ENCODE data around the gene TNNC2. TPM values are rescaled to one million over a fixed set of nuclear protein-coding genes. Genes with fewer than 3 reads are reported as not detected.

The TNNC2 gene
- total and polyA plus RNA-seq, 2 of the 13 experiments (the other 11 are each of a cell fraction or from before 2014, with no cell fraction given): 1.8 to 4.7 TPM

DNA sequence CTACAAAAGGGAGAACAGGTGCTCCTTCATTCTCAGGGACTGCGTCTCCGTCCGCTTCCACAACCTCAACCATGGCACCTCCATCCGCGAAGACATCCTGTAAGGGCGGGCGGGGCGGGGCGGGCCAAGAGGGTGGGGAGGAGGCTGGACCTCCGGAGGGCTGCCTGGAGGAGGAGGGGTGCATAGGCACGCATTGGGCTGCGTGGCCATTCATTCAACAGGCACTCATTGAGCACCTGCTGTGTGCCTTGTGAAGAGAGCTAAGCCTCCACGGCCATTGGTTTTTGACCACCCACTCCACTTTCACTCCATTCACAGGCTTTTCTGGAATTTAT, 30.7 kb upstream of the TNNC2 start (continued):
- TF ChIP-seq ADNP (CRISPR knock-in tag; IDR thresholded peaks at IDR 0.05) (0 out of 2 replicates have a peak, but pooled peaks have one; percentile 51), TEAD3 (CRISPR knock-in tag; optimal IDR thresholded peaks at IDR 0.05; ENCODE audit: borderline replicate concordance) (no peak)
- TF ChIP-seq, protein P1, sequence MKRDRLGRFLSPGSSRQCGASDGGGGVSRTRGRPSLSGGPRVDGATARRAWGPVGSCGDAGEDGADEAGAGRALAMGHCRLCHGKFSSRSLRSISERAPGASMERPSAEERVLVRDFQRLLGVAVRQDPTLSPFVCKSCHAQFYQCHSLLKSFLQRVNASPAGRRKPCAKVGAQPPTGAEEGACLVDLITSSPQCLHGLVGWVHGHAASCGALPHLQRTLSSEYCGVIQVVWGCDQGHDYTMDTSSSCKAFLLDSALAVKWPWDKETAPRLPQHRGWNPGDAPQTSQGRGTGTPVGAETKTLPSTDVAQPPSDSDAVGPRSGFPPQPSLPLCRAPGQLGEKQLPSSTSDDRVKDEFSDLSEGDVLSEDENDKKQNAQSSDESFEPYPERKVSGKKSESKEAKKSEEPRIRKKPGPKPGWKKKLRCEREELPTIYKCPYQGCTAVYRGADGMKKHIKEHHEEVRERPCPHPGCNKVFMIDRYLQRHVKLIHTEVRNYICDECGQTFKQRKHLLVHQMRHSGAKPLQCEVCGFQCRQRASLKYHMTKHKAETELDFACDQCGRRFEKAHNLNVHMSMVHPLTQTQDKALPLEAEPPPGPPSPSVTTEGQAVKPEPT (CRISPR knock-in tag; IDR thresholded peaks at IDR 0.05; ENCODE audit: low read depth): no peak

DNA sequence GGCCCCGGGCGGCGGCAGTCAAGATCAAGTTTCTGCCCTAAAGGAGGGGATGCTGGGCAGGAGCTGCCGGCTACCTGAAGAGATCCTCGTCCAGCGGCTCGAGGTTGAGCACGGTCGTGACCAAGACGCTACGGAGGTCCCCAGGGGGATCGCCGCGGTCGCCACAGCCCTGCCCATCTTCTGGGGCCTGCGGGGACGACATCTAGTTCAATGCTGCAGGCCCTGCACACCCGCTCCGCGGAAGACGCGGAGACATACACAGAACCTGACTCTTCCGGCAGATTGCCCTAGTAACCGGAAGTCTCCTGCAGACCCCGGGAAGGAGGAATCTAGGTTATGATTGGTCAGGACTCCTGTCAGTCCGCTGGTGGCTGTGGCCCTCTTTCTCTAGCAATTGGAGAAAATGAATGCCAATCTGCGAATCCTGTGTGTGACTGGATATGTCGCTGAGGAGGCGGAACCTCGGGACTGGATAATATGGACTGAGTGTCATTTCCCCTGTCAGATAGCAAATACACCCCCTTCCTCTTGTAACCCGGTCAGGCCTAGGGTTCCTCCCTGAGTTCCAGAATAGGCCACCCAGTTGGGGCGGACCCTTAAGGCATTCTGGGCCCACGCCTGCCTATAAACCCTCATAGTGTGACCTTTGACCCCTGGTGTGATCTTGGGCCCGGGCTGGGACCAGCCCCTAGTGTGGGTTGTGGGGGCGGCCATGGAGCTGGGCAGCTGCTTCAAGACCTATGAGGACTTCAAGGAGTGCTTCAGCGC, 30.2 kb upstream of the TNNC2 start, which contains the start of the genes ACOT8 and ZSWIM3:
ACOT8 (minus strand) TSS at position 279 of the 768 bp plus-strand sequence; CDS start at position 202, 77 bp downstream.
ZSWIM3 (plus strand) TSS at position 501 of the 768 bp plus-strand sequence; CDS start at position 713, 212 bp downstream.
- peak within 1 kb of the TSS; percentile 93 for H3K4me2 ChIP-seq (ENCODE audit: low read depth, low read length)
- intact Hi-C loops (cut with micrococcal nuclease; ENCODE audit: unreplicated experiment): loop anchor here (2.0 kb wide), 2 partner anchors 34 to 78 kb away; partner anchors contain the start of genes CTSA, NEURL2 and PCIF1
- H3K4me1 ChIP-seq (ENCODE audit: insufficient read depth, low read length): peaks cover 55% of the 10 kb centered on the region
- in situ Hi-C loops (cut with HindIII; ENCODE audit: extremely low pct_ligation_motif_present, low pct_unique_long_range_greater_than_20kb): no loop called here
- ATAC-seq (peak; percentile 98), FAIRE-seq (peak; percentile 98), DNase-seq (ENCODE audit: low spot score) (peak; percentile 100)
- ChIA-PET POLR2A (interaction anchor here (0.5 to 7.6 kb wide), 18 partner anchors 12 to 89 kb away, joined by 3 to 85 read pairs (median 4); partner anchors contain the start of genes CTSA, DNTTIP1, NEURL2 and PCIF1), CTCF (ENCODE audit: low intra/inter-chr PET ratio, low total read pairs) (no interaction called here)
- H2AFZ ChIP-seq (ENCODE audit: low read length): no peak within 1 kb of the TSS
- no peaks in the 10 kb centered on the region; a peak in 1 of 5 replicates for H3K27me3 ChIP-seq (ENCODE audit: control insufficient read depth in 1 of 2, insufficient read depth in 2 of 2, low read length in 2 of 2)
- H3K27ac ChIP-seq (ENCODE audit: extremely low read length, insufficient read depth, low read length): peak within 1 kb of the TSS; percentile 49
- H3K9ac ChIP-seq (ENCODE audit: insufficient read depth, low read depth, low read length): peak within 1 kb of the TSS; percentile 80
- WGBS (ENCODE audit: low lambda C conversion rate): 3% methylated on average over 31 of the region's 36 CpGs
- no TSS peak for BruUV-seq (replicated peaks)
- no peaks in the 10 kb centered on the region for H4K20me1 ChIP-seq (ENCODE audit: insufficient read depth, low read length)
- peaks cover 4% of the 10 kb centered on the region for H3K79me2 ChIP-seq (ENCODE audit: insufficient read depth, low read length)
- H3K9me3 ChIP-seq (ENCODE audit: low read length): no peaks in the 10 kb centered on the region
- no peaks in the 10 kb centered on the region for H3K36me3 ChIP-seq (replicated peaks in 1 of 2; ENCODE audit: control insufficient read depth in 1 of 2, insufficient read depth in 2 of 2, low read length in 2 of 2)
- H3K4me3 ChIP-seq (replicated peaks in 1 of 3; ENCODE audit: insufficient read depth in 1 of 3, low read depth in 2 of 3, low read length in 3 of 3): peak within 1 kb of the TSS; percentile 78 to 91 (median 83)
- TF ChIP-seq HCFC1 (IDR thresholded peaks at IDR 0.05; ENCODE audit: low read depth, low read length): peak; percentile 51; the same call in 1 of the 2 replicates
- TF ChIP-seq, protein P2, sequence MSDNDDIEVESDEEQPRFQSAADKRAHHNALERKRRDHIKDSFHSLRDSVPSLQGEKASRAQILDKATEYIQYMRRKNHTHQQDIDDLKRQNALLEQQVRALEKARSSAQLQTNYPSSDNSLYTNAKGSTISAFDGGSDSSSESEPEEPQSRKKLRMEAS (IDR thresholded peaks at IDR 0.05): peak; percentile 75
- no peak for TF ChIP-seq NFIB (CRISPR knock-in tag; IDR thresholded peaks at IDR 0.05; ENCODE audit: borderline replicate concordance)
- TF ChIP-seq, protein P3, sequence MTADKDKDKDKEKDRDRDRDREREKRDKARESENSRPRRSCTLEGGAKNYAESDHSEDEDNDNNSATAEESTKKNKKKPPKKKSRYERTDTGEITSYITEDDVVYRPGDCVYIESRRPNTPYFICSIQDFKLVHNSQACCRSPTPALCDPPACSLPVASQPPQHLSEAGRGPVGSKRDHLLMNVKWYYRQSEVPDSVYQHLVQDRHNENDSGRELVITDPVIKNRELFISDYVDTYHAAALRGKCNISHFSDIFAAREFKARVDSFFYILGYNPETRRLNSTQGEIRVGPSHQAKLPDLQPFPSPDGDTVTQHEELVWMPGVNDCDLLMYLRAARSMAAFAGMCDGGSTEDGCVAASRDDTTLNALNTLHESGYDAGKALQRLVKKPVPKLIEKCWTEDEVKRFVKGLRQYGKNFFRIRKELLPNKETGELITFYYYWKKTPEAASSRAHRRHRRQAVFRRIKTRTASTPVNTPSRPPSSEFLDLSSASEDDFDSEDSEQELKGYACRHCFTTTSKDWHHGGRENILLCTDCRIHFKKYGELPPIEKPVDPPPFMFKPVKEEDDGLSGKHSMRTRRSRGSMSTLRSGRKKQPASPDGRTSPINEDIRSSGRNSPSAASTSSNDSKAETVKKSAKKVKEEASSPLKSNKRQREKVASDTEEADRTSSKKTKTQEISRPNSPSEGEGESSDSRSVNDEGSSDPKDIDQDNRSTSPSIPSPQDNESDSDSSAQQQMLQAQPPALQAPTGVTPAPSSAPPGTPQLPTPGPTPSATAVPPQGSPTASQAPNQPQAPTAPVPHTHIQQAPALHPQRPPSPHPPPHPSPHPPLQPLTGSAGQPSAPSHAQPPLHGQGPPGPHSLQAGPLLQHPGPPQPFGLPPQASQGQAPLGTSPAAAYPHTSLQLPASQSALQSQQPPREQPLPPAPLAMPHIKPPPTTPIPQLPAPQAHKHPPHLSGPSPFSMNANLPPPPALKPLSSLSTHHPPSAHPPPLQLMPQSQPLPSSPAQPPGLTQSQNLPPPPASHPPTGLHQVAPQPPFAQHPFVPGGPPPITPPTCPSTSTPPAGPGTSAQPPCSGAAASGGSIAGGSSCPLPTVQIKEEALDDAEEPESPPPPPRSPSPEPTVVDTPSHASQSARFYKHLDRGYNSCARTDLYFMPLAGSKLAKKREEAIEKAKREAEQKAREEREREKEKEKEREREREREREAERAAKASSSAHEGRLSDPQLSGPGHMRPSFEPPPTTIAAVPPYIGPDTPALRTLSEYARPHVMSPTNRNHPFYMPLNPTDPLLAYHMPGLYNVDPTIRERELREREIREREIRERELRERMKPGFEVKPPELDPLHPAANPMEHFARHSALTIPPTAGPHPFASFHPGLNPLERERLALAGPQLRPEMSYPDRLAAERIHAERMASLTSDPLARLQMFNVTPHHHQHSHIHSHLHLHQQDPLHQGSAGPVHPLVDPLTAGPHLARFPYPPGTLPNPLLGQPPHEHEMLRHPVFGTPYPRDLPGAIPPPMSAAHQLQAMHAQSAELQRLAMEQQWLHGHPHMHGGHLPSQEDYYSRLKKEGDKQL (CRISPR knock-in tag; IDR thresholded peaks at IDR 0.05; ENCODE audit: low read depth): no peak
- no peak for TF ChIP-seq JARID2 (CRISPR knock-in tag; IDR thresholded peaks at IDR 0.05; ENCODE audit: insufficient replicate concordance)
- TF ChIP-seq SP5 (CRISPR knock-in tag; IDR thresholded peaks at IDR 0.05; ENCODE audit: borderline replicate concordance, low read depth): peak; percentile 39; the same call in 1 of the 2 replicates
- TF ChIP-seq SOX13 (IDR thresholded peaks at IDR 0.05): peak; percentile 7; the same call in 1 of the 2 replicates
- no peak; a peak in 1 of 4 replicates for TF ChIP-seq SOX13 (CRISPR knock-in tag; conservative IDR thresholded peaks at IDR 0.05 in 1 of 2, IDR thresholded peaks at IDR 0.05 in 1 of 2)
- TF ChIP-seq ARNT (IDR thresholded peaks at IDR 0.05): no peak
- TF ChIP-seq NCOA2 (CRISPR knock-in tag; IDR thresholded peaks at IDR 0.05): no peak; the same call in 1 of the 2 replicates
- TF ChIP-seq SIN3B (IDR thresholded peaks at IDR 0.05; ENCODE audit: low read length): peak; percentile 48; the same call in 1 of the 2 replicates
- TF ChIP-seq ZFP41 (CRISPR knock-in tag; IDR thresholded peaks at IDR 0.05; ENCODE audit: borderline replicate concordance): no peak
